GM23248 (cell line): ENCODE results near the gene TGFBR1.

Experiments used
- EZH2 ChIP-seq: fragments of 200-600 bp; sonication (generic); IDR thresholded peaks from 2 replicates; pipeline ENCODE4 v1.6.1; 2018; ENCODE audit warnings: antibody characterized with exemption, mild to moderate bottlenecking; ENCODE audit not compliant: insufficient read depth, poor library complexity, severe bottlenecking
- EZH2phosphoT487 ChIP-seq: fragments of 200-600 bp; sonication (generic); IDR thresholded peaks from 2 replicates; pipeline ENCODE4 v1.6.1; 2018; ENCODE audit warnings: antibody characterized with exemption, moderate library complexity, mild to moderate bottlenecking, low read depth; ENCODE audit not compliant: insufficient read depth

DNA sequence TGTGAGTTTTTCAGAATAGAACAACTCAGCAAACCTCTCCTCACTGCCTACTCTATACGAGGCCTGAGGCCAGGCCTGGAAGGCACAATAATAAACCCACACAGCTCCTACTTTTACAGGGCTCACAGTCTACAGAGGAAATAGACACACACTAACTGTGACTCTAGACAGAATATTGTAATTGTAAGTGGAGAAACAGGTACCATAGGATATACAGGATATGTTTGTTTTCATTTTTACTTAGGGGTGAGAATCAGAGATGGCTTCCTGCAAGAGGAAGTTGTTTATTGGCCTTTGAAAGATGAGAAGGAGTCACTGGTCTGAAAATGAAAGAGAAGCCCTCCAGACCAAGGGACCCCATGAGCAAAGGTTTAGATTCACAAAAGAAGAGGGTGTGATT is 35.8 kb upstream of the TGFBR1 start:
- TF ChIP-seq EZH2 (no peak), EZH2phosphoT487 (no peak)
